Mesothelial cell of epicardium (in vitro differentiated cells): Measurements from ENCODE around the gene MYLK. TPM values are rescaled to one million over a fixed set of nuclear protein-coding genes. Genes with fewer than 3 reads are reported as not detected.

Experiments used
- DNase-seq, 2 experiments: peaks; one replicate each; pipeline ENCODE4 v3.0.0; 2021; ENCODE audit warnings: low spot score in 2 of 2; ENCODE audit not compliant: unreplicated experiment in 2 of 2
- H3K27ac Mint-ChIP-seq: 2 replicates; pipeline ENCODE4 v1.8.0; 2021; ENCODE audit warnings: mixed read lengths
- H3K27me3 Mint-ChIP-seq: 2 replicates; pipeline ENCODE4 v1.8.0; 2021; ENCODE audit warnings: low read depth, mixed read lengths
- H3K36me3 Mint-ChIP-seq: 2 replicates; pipeline ENCODE4 v1.8.0; 2021; ENCODE audit warnings: mixed read lengths
- H3K4me1 Mint-ChIP-seq: 2 replicates; pipeline ENCODE4 v1.8.0; 2021; ENCODE audit warnings: mixed read lengths
- H3K4me3 Mint-ChIP-seq: 2 replicates; pipeline ENCODE4 v1.8.0; 2021; ENCODE audit warnings: mild to moderate bottlenecking, moderate library complexity, mixed read lengths
- H3K9me3 Mint-ChIP-seq: 2 replicates; pipeline ENCODE4 v1.8.0; 2021; ENCODE audit warnings: mixed read lengths
- total RNA-seq: library from RNA; stranded (reverse); gene quantifications from 3 replicates; pipeline ENCODE4 v1.2.1, GENCODE V29; 2021
- TF ChIP-seq, protein P1 (sequence below): fragments of 200-600 bp; sonication (generic); IDR thresholded peaks from one replicate; pipeline ENCODE4 v1.5.0; 2021; ENCODE audit warnings: antibody characterized with exemption; ENCODE audit not compliant: unreplicated experiment

MYLK gene
- total RNA-seq, 1 donor from 2014 or later = 14.3 TPM

DNA sequence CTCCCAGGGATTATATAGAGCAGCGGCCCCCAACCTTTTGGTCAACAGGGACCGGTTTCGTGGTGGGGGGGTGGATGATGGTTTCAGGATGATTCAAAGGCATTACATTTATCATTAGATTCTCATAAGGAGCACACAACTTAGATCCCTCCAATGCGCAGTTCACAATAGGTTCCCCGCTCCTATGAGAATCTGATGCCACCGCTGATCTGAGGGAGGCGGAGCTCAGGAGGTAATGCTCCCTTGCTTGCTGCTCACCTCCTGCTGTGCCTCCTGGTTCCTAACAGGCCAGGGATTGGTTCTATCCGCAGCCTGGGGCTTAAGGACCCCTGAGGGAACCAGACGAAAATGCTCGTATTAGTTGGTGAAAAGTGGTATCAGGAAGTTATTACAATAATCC is 298.0 kb downstream of the MYLK start:
- H3K27me3 Mint-ChIP-seq = no peaks in the 10 kb centered on the region
- H3K9me3 Mint-ChIP-seq = peaks cover 7% of the 10 kb centered on the region
- TF ChIP-seq, protein P1, sequence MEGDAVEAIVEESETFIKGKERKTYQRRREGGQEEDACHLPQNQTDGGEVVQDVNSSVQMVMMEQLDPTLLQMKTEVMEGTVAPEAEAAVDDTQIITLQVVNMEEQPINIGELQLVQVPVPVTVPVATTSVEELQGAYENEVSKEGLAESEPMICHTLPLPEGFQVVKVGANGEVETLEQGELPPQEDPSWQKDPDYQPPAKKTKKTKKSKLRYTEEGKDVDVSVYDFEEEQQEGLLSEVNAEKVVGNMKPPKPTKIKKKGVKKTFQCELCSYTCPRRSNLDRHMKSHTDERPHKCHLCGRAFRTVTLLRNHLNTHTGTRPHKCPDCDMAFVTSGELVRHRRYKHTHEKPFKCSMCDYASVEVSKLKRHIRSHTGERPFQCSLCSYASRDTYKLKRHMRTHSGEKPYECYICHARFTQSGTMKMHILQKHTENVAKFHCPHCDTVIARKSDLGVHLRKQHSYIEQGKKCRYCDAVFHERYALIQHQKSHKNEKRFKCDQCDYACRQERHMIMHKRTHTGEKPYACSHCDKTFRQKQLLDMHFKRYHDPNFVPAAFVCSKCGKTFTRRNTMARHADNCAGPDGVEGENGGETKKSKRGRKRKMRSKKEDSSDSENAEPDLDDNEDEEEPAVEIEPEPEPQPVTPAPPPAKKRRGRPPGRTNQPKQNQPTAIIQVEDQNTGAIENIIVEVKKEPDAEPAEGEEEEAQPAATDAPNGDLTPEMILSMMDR = no peak
- peaks cover 20% of the 10 kb centered on the region for H3K4me1 Mint-ChIP-seq
- DNase-seq = peak in 1 of 2 experiments; percentile 49
- H3K4me3 Mint-ChIP-seq = no peak overlapping the region
- H3K36me3 Mint-ChIP-seq = peaks cover 26% of the 10 kb centered on the region
- no peak overlapping the region for H3K27ac Mint-ChIP-seq

DNA sequence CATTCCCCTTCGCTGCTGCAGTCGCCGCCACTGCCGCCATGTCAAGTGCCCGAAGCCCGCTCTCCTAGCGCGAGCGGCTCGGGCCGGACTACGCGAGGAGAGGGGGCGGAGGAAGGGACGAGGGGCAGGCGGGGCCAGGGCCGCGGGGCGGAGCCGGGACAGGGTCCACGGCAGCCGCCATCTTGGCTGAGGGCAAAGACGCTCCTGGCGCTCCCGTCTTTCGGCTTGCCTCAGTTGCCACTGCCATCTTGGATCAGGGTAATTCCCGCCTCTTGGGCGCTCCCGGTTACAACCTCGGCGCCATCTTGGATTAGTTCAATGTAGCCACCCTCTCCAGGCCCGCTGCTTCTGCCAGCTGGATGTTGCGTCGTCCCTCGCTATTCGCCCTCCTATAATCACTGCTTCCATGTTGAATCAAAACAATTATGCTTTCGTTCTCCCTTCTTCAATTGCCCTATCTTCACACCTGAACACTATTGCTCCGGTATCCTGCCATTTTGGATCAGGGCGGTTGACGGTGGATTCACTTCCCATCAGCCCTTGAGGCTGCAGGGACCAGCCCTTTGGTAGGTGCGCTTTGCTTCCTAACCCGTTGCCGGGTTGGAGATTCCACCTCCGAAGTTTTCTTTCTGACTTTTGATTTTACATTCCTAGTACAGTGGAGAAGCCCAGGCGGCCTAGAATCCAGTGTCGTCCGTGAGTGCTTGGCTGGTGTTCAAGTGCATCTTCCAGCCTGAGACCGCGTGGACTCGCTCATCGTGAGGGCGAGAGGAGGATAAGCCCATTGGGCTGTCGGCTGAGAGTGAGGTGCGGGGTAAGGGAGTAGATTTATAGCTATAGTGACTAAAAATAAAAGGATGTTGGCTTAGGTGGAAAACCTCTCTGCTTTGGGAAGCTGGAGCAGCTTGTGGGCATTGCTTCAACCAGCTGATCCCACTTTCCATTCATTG is 298.9 kb downstream of the MYLK start, which contains the start of gene HACD2:
HACD2 (minus strand) TSS at position 66 of the 950 bp plus-strand sequence; CDS start at position 40, 26 bp downstream.
- H3K4me3 Mint-ChIP-seq = no peak within 1 kb of the TSS
- H3K4me1 Mint-ChIP-seq = peaks cover 20% of the 10 kb centered on the region
- peaks cover 6% of the 10 kb centered on the region for H3K9me3 Mint-ChIP-seq
- peak within 1 kb of the TSS; percentile 77 for H3K27ac Mint-ChIP-seq
- DNase-seq = peak; percentile 93 to 96
- H3K36me3 Mint-ChIP-seq = peaks cover 21% of the 10 kb centered on the region
- TF ChIP-seq, protein P1 = no peak
- H3K27me3 Mint-ChIP-seq = no peaks in the 10 kb centered on the region

DNA sequence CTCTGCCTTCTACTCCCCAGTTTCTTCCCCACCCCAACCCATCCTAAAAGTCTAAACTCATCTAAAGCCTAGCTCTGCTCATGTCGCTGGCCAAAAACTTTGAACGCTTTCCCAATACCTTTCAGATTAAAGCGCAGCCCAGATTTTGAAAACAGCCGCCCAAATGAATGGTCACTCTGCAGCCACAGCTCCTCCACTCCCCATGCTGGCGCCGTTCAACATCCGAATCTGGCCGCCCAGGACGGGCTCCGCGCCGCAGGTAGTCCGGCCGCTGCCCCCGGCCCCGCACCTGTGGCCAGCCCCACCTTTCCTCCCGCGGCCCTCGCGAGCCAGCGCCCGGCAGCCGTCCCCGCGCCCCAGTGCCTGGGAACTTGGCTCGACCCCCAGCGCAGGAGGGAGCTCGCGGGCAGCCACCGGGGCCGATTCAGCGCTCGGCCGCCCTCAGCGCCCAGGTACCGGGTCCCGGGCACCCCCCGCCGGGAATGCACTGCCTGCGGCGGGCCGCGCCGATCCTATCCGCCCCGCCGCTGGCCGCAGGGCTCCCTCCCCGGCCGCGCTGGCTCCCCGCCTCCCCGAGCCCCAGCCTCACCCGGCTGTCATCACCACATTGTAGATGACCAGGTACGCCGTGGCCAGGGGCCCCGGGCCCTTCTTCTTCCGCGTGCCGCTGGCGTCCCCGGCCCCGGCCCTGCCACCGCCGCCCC is 299.7 kb downstream of the MYLK start:
- DNase-seq = peak; percentile 37 to 69
- no peaks in the 10 kb centered on the region for H3K27me3 Mint-ChIP-seq
- no peaks in the 10 kb centered on the region for H3K9me3 Mint-ChIP-seq
- H3K4me1 Mint-ChIP-seq = peaks cover 20% of the 10 kb centered on the region
- peaks cover 17% of the 10 kb centered on the region for H3K36me3 Mint-ChIP-seq
- no peak overlapping the region for H3K4me3 Mint-ChIP-seq
- TF ChIP-seq, protein P1 = no peak
- H3K27ac Mint-ChIP-seq = peak overlapping the region; percentile 77

DNA sequence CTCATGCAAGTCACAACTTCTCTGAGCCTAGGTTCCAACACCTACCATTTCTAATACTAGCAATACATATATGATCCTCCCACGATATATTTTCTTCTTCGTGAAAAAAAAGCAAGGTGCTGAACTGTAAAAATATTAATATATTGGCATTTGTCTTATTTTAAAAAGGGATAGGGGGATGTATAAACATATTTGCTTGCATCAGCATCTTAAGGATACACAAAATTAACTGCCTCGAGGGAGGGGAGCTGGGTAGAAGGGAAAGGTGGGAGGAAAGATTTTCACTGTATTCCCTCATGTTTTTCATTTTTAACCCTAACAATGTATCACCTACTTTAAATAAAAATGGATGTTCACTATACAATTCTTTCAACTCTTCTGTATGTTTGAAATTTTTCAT is 300.6 kb downstream of the MYLK start:
- DNase-seq = no peak
- H3K36me3 Mint-ChIP-seq = peaks cover 14% of the 10 kb centered on the region
- TF ChIP-seq, protein P1 = no peak
- no peaks in the 10 kb centered on the region for H3K9me3 Mint-ChIP-seq
- H3K27ac Mint-ChIP-seq = no peak overlapping the region
- peaks cover 20% of the 10 kb centered on the region for H3K4me1 Mint-ChIP-seq
- no peak overlapping the region for H3K4me3 Mint-ChIP-seq
- H3K27me3 Mint-ChIP-seq = no peaks in the 10 kb centered on the region

DNA sequence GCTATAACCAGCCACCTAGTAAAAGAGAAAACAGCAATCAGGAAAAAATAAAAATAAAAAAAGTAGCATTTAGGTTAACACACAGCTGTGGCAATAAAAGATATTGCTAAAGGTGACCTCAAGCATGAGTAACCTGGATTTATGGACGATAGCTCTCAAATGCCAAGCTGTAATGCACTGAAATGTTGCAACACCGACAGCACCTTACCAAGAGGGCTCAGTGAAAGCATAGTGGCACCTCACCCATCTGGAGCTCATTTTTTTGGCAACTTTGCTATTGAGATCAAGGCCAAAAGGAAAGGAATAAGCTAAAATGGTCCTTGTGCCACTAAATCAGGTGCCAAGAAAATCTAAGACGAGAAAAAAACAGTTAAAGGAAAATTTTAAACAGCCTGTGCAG is 301.8 kb downstream of the MYLK start:
- no peaks in the 10 kb centered on the region for H3K9me3 Mint-ChIP-seq
- H3K4me1 Mint-ChIP-seq = peaks cover 10% of the 10 kb centered on the region
- no peaks in the 10 kb centered on the region for H3K27me3 Mint-ChIP-seq
- no peak overlapping the region for H3K4me3 Mint-ChIP-seq
- H3K27ac Mint-ChIP-seq = no peak overlapping the region
- H3K36me3 Mint-ChIP-seq = peaks cover 15% of the 10 kb centered on the region
- TF ChIP-seq, protein P1 = no peak
- no peak for DNase-seq
